BLaER1 treated with 17β-estradiol and CSF1 and Interleukin-3, amounts not matched to agents 10 nM and 100 nM (cell line): Measurements from ENCODE around the gene NEDD8.

ENCODE experiments used
- H3K27ac ChIP-seq, 11 experiments: shearing (Covaris generic); formaldehyde crosslinking; 2 replicates each; pipeline ENCODE4 v1.8.1; 2022
- H3K27me3 ChIP-seq, 11 experiments: shearing (Covaris generic); formaldehyde crosslinking; 2 replicates each; pipeline ENCODE4 v1.8.1; 2022
- H3K36me3 ChIP-seq, 11 experiments: shearing (Covaris generic); formaldehyde crosslinking; 2 replicates each; pipeline ENCODE4 v1.8.1; 2022
- H3K4me1 ChIP-seq, 10 experiments: shearing (Covaris generic); formaldehyde crosslinking; 2 replicates each; pipeline ENCODE4 v1.8.1; 2022
- H3K4me2 ChIP-seq, 11 experiments: shearing (Covaris generic); formaldehyde crosslinking; 2 replicates each; pipeline ENCODE4 v1.8.1; 2022
- H3K4me3 ChIP-seq, 10 experiments: shearing (Covaris generic); formaldehyde crosslinking; 2 replicates each; pipeline ENCODE4 v1.8.1; 2022
- H3K9ac ChIP-seq, 11 experiments: shearing (Covaris generic); formaldehyde crosslinking; 2 replicates each; pipeline ENCODE4 v1.8.1; 2022
- H3K9me3 ChIP-seq, 11 experiments: shearing (Covaris generic); formaldehyde crosslinking; replicated peaks in 1 of 11; 2 replicates each; pipeline ENCODE4 v1.8.1; 2022
- H4K20me1 ChIP-seq, 11 experiments: shearing (Covaris generic); formaldehyde crosslinking; 2 replicates each; pipeline ENCODE4 v1.8.1; 2022
- Cebpa-rat ChIP-seq, 11 experiments: shearing (Covaris generic); IDR thresholded peaks; 2 replicates each; pipeline ENCODE4 v1.8.1; 2022

Gene NEDD8

GRCh38 chr14:24261256-24261968, 29.2 kb upstream of the NEDD8 start:
- H3K4me2 ChIP-seq: no peak overlapping the region
- H3K27ac ChIP-seq: no peak overlapping the region
- H3K27me3 ChIP-seq: no peaks in the 10 kb centered on the region
- peaks cover under 1 to 80% (median 14%) of the 10 kb centered on the region in 11 experiments; a peak in 15 of 22 replicates for H3K36me3 ChIP-seq
- no peak overlapping the region for H3K4me3 ChIP-seq
- H3K9me3 ChIP-seq: no peaks in the 10 kb centered on the region
- peaks cover 0 to 13% (median 0%) of the 10 kb centered on the region in 11 experiments; a peak in 1 of 22 replicates for H4K20me1 ChIP-seq
- peaks cover 0 to 3% (median 0%) of the 10 kb centered on the region in 10 experiments; a peak in 4 of 20 replicates for H3K4me1 ChIP-seq
- H3K9ac ChIP-seq: 0 out of 22 replicates have a peak overlapping the region, but pooled peaks of 1 of the 11 experiments have one; percentile 4
- no peak for TF ChIP-seq Cebpa-rat (IDR thresholded peaks at IDR 0.05)

- no peaks in the 10 kb centered on the region for H3K27me3 ChIP-seq
- no peak overlapping the region for H3K27ac ChIP-seq
- H3K4me1 ChIP-seq: no peaks in the 10 kb centered on the region
- no peak overlapping the region for H3K4me2 ChIP-seq
- no peaks in the 10 kb centered on the region for H3K9me3 ChIP-seq
- H3K36me3 ChIP-seq: peaks cover 0 to 80% (median 8%) of the 10 kb centered on the region in 11 experiments; a peak in 10 of 22 replicates
- H4K20me1 ChIP-seq: peaks cover 0 to 13% (median 0%) of the 10 kb centered on the region in 11 experiments; a peak in 1 of 22 replicates
- no peak overlapping the region for H3K9ac ChIP-seq
- TF ChIP-seq Cebpa-rat (IDR thresholded peaks at IDR 0.05): no peak
- no peak overlapping the region for H3K4me3 ChIP-seq
Observed at GRCh38 chr14:24260780-24261157, 28.6 kb upstream of the NEDD8 start.

- Histone ChIP-seq H3K4me1 (no peaks in the 10 kb centered on the region), H4K20me1 (peaks cover 0 to 13% (median 0%) of the 10 kb centered on the region in 11 experiments; a peak in 1 of 22 replicates), H3K4me3 (no peak overlapping the region), H3K27me3 (no peaks in the 10 kb centered on the region), H3K27ac (no peak overlapping the region), H3K4me2 (no peak overlapping the region), H3K9me3 (no peaks in the 10 kb centered on the region), H3K36me3 (peaks cover 0 to 80% (median 6%) of the 10 kb centered on the region in 11 experiments; a peak in 12 of 22 replicates), H3K9ac (no peak overlapping the region)
- TF ChIP-seq Cebpa-rat (IDR thresholded peaks at IDR 0.05): no peak
Observed at GRCh38 chr14:24260026-24260779, 28.0 kb upstream of the NEDD8 start.

GRCh38 chr14:24259282-24260025, 27.3 kb upstream of the NEDD8 start:
- TF ChIP-seq Cebpa-rat (IDR thresholded peaks at IDR 0.05): no peak
- Histone ChIP-seq H3K27me3 (no peaks in the 10 kb centered on the region), H3K36me3 (peaks cover 0 to 80% (median 11%) of the 10 kb centered on the region in 11 experiments; a peak in 12 of 22 replicates), H3K4me3 (no peak overlapping the region), H3K9ac (no peak overlapping the region), H3K27ac (no peak overlapping the region), H3K4me2 (no peak overlapping the region), H4K20me1 (peaks cover 0 to 13% (median 0%) of the 10 kb centered on the region in 11 experiments; a peak in 1 of 22 replicates), H3K4me1 (no peaks in the 10 kb centered on the region), H3K9me3 (no peaks in the 10 kb centered on the region)

GRCh38 chr14:24258548-24259265, 26.5 kb upstream of the NEDD8 start:
- Histone ChIP-seq H3K36me3 (peaks cover 0 to 80% (median 18%) of the 10 kb centered on the region in 11 experiments; a peak in 12 of 22 replicates), H3K27ac (no peak overlapping the region), H3K9me3 (no peaks in the 10 kb centered on the region), H3K4me2 (no peak overlapping the region), H3K4me3 (no peak overlapping the region), H3K9ac (no peak overlapping the region; a peak in 1 of 22 replicates), H4K20me1 (peaks cover 0 to 13% (median 0%) of the 10 kb centered on the region in 11 experiments; a peak in 1 of 22 replicates), H3K4me1 (no peaks in the 10 kb centered on the region), H3K27me3 (no peaks in the 10 kb centered on the region)
- TF ChIP-seq Cebpa-rat (IDR thresholded peaks at IDR 0.05): no peak

- Histone ChIP-seq H3K27ac (no peak overlapping the region), H3K4me1 (no peaks in the 10 kb centered on the region), H3K36me3 (peaks cover 0 to 81% (median 24%) of the 10 kb centered on the region in 11 experiments; a peak in 12 of 22 replicates), H3K4me3 (no peak overlapping the region), H3K9me3 (no peaks in the 10 kb centered on the region), H4K20me1 (peaks cover 0 to 13% (median 0%) of the 10 kb centered on the region in 11 experiments; a peak in 1 of 22 replicates), H3K27me3 (no peaks in the 10 kb centered on the region), H3K9ac (no peak overlapping the region), H3K4me2 (no peak overlapping the region)
- TF ChIP-seq Cebpa-rat (IDR thresholded peaks at IDR 0.05): no peak
Observed at GRCh38 chr14:24258119-24258518, 26.0 kb upstream of the NEDD8 start.

GRCh38 chr14:24256960-24257359, 24.8 kb upstream of the NEDD8 start:
- Histone ChIP-seq H3K36me3 (peaks cover 0 to 80% (median 28%) of the 10 kb centered on the region in 11 experiments; a peak in 13 of 22 replicates), H3K27me3 (no peaks in the 10 kb centered on the region), H3K4me2 (no peak overlapping the region), H3K4me1 (peaks cover 0 to 1% (median 0%) of the 10 kb centered on the region in 10 experiments; a peak in 2 of 20 replicates), H3K27ac (no peak overlapping the region), H4K20me1 (peaks cover 0 to under 1% (median 0%) of the 10 kb centered on the region in 11 experiments; a peak in 1 of 22 replicates), H3K4me3 (no peak overlapping the region), H3K9ac (0 out of 22 replicates have a peak overlapping the region, but pooled peaks of 2 of the 11 experiments have one; percentile 8 to 13), H3K9me3 (no peaks in the 10 kb centered on the region)
- TF ChIP-seq Cebpa-rat (IDR thresholded peaks at IDR 0.05): no peak
